ENCODE measurements around the gene STK32C. TPM values are rescaled to one million over a fixed set of nuclear protein-coding genes. Genes with fewer than 3 reads are reported as not detected.
"Not testable (repeated sequence)": the region's sequence is repeated elsewhere in the genome, so short reads cannot be mapped to it uniquely, and the experiment has no call there.

The STK32C gene
- total RNA-seq, 1 experiment from 2014 or later = 58.2 TPM

- DNase-seq (ENCODE audit: extremely low read depth, low read depth) = no peak
Measured at GRCh38 chr10:132339276-132339675, 31.5 kb upstream of the STK32C start.

- no peak for DNase-seq (ENCODE audit: extremely low read depth, low read depth)
Measured at GRCh38 chr10:132338876-132339275, 31.1 kb upstream of the STK32C start.

GRCh38 chr10:132337854-132338253 lies 30.1 kb upstream of the STK32C start:
- not testable (repeated sequence) for DNase-seq (ENCODE audit: extremely low read depth, low read depth)

GRCh38 chr10:132336919-132337407 lies 29.2 kb upstream of the STK32C start:
- DNase-seq (ENCODE audit: extremely low read depth, low read depth) = peak; percentile 30

GRCh38 chr10:132336064-132336746 lies 28.5 kb upstream of the STK32C start:
- no peak for DNase-seq (ENCODE audit: extremely low read depth, low read depth)

- DNase-seq (ENCODE audit: extremely low read depth, low read depth) = no peak
Measured at GRCh38 chr10:132335189-132336063, 27.7 kb upstream of the STK32C start.

- no peak for DNase-seq (ENCODE audit: extremely low read depth, low read depth)
Measured at GRCh38 chr10:132334631-132335188, 27.0 kb upstream of the STK32C start.

- no peak for DNase-seq (ENCODE audit: extremely low read depth, low read depth)
Measured at GRCh38 chr10:132333386-132333785, 25.6 kb upstream of the STK32C start.

- no peak for DNase-seq (ENCODE audit: extremely low read depth, low read depth)
Measured at GRCh38 chr10:132332433-132332754, 24.6 kb upstream of the STK32C start.

GRCh38 chr10:132331601-132332432 lies 24.1 kb upstream of the STK32C start, which contains the start of gene LRRC27:
Gene LRRC27 (plus strand): TSS chr10:132332193. CDS start chr10:132333525, 1,332 bp downstream.
- peak; percentile 97 for DNase-seq (ENCODE audit: extremely low read depth, low read depth)

- DNase-seq (ENCODE audit: extremely low read depth, low read depth) = no peak
Measured at GRCh38 chr10:132330486-132330833, 22.7 kb upstream of the STK32C start.

- peak; percentile 49 for DNase-seq (ENCODE audit: extremely low read depth, low read depth)
Measured at GRCh38 chr10:132329565-132330485, 22.1 kb upstream of the STK32C start.

- DNase-seq (ENCODE audit: extremely low read depth, low read depth) = no peak
Measured at GRCh38 chr10:132328738-132329137, 21.0 kb upstream of the STK32C start.

GRCh38 chr10:132328106-132328505 lies 20.4 kb upstream of the STK32C start:
- no peak for DNase-seq (ENCODE audit: extremely low read depth, low read depth)

GRCh38 chr10:132326925-132327324 lies 19.2 kb upstream of the STK32C start:
- DNase-seq (ENCODE audit: extremely low read depth, low read depth) = no peak

- DNase-seq (ENCODE audit: extremely low read depth, low read depth) = no peak
Measured at GRCh38 chr10:132326344-132326889, 18.7 kb upstream of the STK32C start.

GRCh38 chr10:132324186-132324585 lies 16.4 kb upstream of the STK32C start:
- DNase-seq (ENCODE audit: extremely low read depth, low read depth) = no peak

GRCh38 chr10:132322586-132323048 lies 14.9 kb upstream of the STK32C start:
- DNase-seq (ENCODE audit: extremely low read depth, low read depth) = peak; percentile 83

- DNase-seq (ENCODE audit: extremely low read depth, low read depth) = no peak
Measured at GRCh38 chr10:132321726-132322125, 14.0 kb upstream of the STK32C start.

Data from NCI-H460 (cell line).